GM19035 (cell line): ENCODE measurements around the gene RGL1.

Experiments
- ATAC-seq: cut with Tn5 transposase; IDR thresholded peaks from one replicate; pipeline ENCODE4 v1.9.1; 2021; ENCODE audit not compliant: unreplicated experiment

RGL1 gene

GRCh38 chr1:183885142-183885735 lies 80.3 kb downstream of the RGL1 start:
- no peak for ATAC-seq

GRCh38 chr1:183886083-183886828 lies 81.3 kb downstream of the RGL1 start:
- ATAC-seq, result no peak

DNA sequence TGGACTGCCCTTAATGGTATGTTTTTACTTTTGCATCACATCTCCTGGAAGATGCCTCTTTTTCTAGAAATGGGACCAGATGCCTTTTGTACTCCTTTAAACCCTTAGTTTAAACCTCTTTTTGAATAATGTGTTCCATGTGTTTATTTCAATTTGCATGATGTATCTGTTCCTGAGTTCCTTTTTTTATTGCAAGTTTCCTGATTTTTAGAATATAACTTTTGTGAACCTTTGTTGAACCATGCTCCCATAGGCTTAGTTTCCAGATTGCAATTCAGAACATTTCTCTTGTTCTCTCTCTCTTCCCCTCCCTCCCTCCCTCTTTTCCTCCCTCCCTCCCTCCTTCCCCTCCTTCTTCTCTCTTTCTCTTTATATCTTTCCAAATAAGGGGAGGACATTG lies 81.9 kb downstream of the RGL1 start:
- ATAC-seq, result no peak

DNA sequence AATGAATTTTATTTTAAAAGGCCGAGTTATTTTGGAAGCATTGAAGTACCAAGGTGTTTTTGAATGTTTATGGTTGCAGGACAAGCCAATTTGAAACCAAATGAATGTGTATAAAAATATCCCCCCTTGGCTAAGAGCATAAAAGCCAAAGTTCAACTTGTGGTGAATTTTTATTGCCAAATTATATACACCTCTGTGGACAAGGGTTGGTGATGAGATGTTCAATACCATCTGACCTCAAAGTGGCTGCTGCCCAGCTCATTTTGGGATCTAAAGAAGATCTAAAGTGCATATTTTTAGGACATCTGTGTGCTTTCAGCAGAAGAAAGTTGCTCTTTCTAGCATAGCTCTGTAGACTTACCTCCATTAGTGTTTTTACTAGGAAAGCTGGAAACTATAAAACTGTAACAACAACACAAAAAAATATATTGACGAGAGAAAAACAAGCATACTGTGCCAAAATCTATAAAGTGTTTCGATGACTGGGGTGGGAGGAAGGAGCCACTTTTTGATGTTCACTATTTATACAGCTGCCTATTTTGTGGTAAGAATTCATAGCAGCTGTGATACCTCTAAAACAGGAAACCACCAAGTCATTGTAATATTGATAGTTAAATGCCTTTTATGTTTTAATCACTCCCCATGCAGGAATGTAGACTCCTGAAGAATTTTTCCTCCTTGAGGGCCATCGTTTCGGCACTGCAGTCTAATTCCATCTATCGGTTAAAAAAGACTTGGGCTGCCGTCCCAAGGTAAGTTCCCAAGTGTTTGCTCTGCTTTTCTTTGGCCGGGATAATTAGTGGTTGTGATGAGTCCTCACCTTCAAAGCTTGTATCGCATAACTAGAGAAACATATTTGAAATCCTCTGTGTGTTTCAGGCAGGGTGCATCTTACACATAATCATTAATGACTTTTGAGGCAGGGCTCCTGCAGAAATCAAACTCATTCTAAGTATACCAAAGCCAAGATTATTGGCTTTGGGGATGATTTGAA lies 83.2 kb downstream of the RGL1 start:
- ATAC-seq, result no peak

- no peak for ATAC-seq
Observed at GRCh38 chr1:183889095-183889494, 84.2 kb downstream of the RGL1 start.

- no peak for ATAC-seq
Observed at GRCh38 chr1:183891158-183891856, 86.4 kb downstream of the RGL1 start.

DNA sequence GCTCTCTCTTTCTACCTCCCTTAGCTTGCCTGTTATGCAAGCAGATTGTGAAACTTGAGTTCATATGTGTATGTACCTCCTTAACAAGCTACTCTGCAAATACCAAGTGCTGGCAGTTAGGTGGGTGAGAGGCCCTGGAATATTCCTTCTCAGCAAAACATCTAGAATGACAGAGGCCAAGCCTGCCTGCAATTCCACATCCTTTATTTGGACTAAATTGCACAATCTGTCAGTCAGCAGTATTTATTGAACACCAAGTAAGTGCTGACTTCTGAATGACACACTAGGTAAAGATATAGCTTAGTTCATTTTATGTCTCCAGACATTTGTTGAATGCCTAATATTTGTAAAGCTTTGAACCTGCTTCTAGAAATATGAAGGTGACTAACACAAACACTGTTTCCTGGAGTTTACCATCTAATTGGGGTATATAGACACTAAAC lies 87.5 kb downstream of the RGL1 start:
- no peak for ATAC-seq

- ATAC-seq, result no peak
Observed at GRCh38 chr1:183893561-183894289, 88.8 kb downstream of the RGL1 start.

GRCh38 chr1:183894290-183894565 lies 89.3 kb downstream of the RGL1 start:
- no peak for ATAC-seq

GRCh38 chr1:183896466-183897048 lies 91.6 kb downstream of the RGL1 start:
- ATAC-seq, result no peak

GRCh38 chr1:183898001-183898396 lies 93.1 kb downstream of the RGL1 start:
- no peak for ATAC-seq

DNA sequence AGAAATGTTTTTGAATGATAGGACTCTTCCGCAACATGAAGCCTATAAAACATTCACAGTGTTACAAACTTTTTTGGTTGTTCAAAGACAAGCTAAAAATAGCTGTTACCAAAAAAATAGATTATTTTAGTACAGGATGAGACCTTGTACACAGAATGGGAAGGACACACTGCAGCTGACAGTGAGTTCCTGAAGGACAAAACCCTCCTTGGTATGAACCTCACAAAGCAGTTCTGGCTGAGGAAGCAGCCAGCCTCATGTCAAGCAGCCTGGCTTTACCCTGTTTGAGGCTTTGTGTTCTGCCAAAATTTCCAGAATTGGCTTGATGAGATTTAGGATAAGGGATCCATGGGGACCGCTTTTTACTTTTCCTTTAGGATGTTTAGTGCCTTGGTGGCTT lies 93.7 kb downstream of the RGL1 start:
- ATAC-seq, result no peak

- no peak for ATAC-seq
Observed at GRCh38 chr1:183901748-183902330, 96.9 kb downstream of the RGL1 start.

- ATAC-seq, result no peak
Observed at GRCh38 chr1:183903101-183903500, 98.2 kb downstream of the RGL1 start.

- no peak for ATAC-seq
Observed at GRCh38 chr1:183905508-183906113, 100.7 kb downstream of the RGL1 start.

DNA sequence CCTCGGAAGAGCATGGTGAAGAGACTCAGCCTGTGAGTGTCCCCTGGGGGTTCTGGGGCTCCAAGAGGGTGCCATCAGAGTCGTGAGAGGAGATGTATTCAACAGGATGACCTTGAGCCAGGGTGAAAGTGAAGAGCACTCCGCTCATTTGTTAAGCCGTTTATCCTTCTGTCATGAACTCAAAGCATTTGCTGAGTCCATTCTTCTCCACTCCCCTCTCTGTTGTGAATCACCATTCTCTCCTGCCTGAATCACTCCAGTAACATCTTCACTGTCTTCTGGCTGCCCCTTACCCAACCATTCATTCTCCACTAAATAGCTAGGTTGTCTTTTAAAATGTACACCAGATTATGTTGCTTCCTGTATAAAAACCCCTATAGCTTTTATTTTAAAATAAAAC lies 102.2 kb downstream of the RGL1 start:
- no peak for ATAC-seq

GRCh38 chr1:183908079-183908478 lies 103.2 kb downstream of the RGL1 start:
- ATAC-seq, result no peak

DNA sequence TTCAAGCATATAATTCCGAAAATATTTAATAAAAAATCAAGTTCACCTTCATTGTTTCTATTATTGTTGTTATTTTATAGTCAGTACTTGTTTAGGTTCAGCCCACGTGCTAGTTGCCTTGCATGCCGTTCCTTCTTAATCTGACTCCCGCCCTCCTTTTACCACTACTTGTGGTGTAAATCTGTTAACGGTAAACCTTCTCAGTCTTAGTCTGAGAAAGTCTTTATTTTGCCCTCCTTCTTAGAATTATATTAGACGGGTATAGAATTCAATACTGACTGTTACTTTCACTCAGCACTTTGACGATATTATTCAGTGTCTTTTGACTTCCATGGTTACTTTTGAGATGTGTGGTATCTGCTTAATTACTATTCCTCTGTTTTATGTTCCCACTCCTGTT lies 104.8 kb downstream of the RGL1 start:
- no peak for ATAC-seq

DNA sequence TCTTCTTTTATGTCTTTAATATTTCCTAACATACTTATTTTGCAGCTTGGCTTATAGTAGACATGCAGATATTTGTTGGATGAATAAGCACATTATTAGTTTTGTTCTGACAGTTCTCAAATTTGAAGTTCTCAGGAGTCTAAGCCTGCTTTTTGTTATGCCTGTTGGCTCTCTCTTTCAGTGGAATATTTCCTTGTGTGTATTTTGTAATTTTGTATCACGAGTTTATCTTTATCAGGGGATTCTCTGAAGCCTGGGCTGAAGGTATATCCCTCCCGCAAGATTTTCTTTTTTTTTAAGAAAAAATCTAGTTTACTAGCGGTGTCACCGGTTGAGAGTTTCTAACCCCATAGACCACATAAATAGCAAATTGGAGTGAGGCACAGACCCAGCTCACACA lies 105.9 kb downstream of the RGL1 start:
- peak; percentile 21 for ATAC-seq
